HepG2 (cell line): ENCODE measurements around the gene PCNT. TPM values are rescaled to one million over a fixed set of nuclear protein-coding genes. Genes with fewer than 3 reads are reported as not detected.
"Not testable (repeated sequence)": the region's sequence is repeated elsewhere in the genome, so short reads cannot be mapped to it uniquely, and the experiment has no call there.

Experiments
- ATAC-seq: fragments of 200-7000 bp; cut with Tn5 transposase; 3 replicates; pipeline ENCODE4 v1.9.1; 2020; ENCODE audit warnings: mild to moderate bottlenecking, moderate library complexity
- BruUV-seq: library from RNA; stranded (reverse); fragments of 400-500 nt; replicated peaks from 2 replicates; lab custom pipeline; 2021; lab: Mats Ljungman, UMichigan
- CTCF ChIA-PET: fragments of 300-600 bp; formaldehyde crosslinking; extraction: SDS; loops from one replicate; lab custom pipeline; 2021; ENCODE audit warnings: low total read pairs, inconsistent platforms, low intra/inter-chr PET ratio; lab: Yijun Ruan, JAX
- POLR2A ChIA-PET: fragments of 350-600 bp; sonication (Branson Sonifier 250); formaldehyde crosslinking; loops from one replicate; lab custom pipeline; 2020; ENCODE audit warnings: antibody characterized with exemption, inconsistent platforms; lab: Yijun Ruan, JAX
- DNase-seq: peaks from one replicate; pipeline ENCODE4 v3.0.0-alpha.2; 2015; ENCODE audit warnings: low spot score
- FAIRE-seq: peaks from 3 replicates; lab custom pipeline; 2011; peaks lifted over from hg19 to GRCh38; lab: Jason Lieb, UNC
- H2AFZ ChIP-seq: one replicate; pipeline ENCODE4 v1.6.1; 2011; ENCODE audit warnings: low read length, inconsistent platforms
- H3K27ac ChIP-seq: fragments of 300-600 bp; 3 replicates; pipeline ENCODE4 v1.8.0; 2011; ENCODE audit warnings: mixed run types, mild to moderate bottlenecking, mixed read lengths, low read length, inconsistent platforms; ENCODE audit not compliant: insufficient read depth; ENCODE audit errors: extremely low read length
- H3K27me3 ChIP-seq, 2 experiments: fragments of 200-600 bp in 1 of 2; 2 replicates in 1 of 2; 3 replicates in 1 of 2; pipeline versions ENCODE4 v1.6.0 to v1.8.0; 2011; ENCODE audit warnings: low read length in 2 of 2, mild to moderate bottlenecking in 2 of 2, moderate library complexity in 2 of 2, inconsistent platforms in 1 of 2; ENCODE audit not compliant: insufficient read depth in 2 of 2, control insufficient read depth in 1 of 2
- H3K36me3 ChIP-seq, 2 experiments: fragments of 200-600 bp in 1 of 2; replicated peaks in 1 of 2; 2 replicates in 1 of 2; 3 replicates in 1 of 2; pipeline versions ENCODE4 v1.5.1 to v1.8.0; 2011; ENCODE audit warnings: low read length in 2 of 2, inconsistent platforms in 1 of 2; ENCODE audit not compliant: insufficient read depth in 2 of 2, control insufficient read depth in 1 of 2
- H3K4me1 ChIP-seq: 2 replicates; pipeline ENCODE4 v1.5.1; 2012; ENCODE audit warnings: low read length, inconsistent platforms; ENCODE audit not compliant: insufficient read depth
- H3K4me2 ChIP-seq: 2 replicates; pipeline ENCODE4 v1.6.0; 2011; ENCODE audit warnings: low read depth, low read length, inconsistent platforms
- H3K4me3 ChIP-seq, 3 experiments: fragments of 200-600 bp in 1 of 3; sonication (generic), shearing (Covaris generic) in 1 of 3; replicated peaks in 1 of 3; 2 replicates each; pipeline ENCODE4 v1.5.1; 2011 to 2016; ENCODE audit warnings: low read length in 3 of 3, inconsistent platforms in 2 of 3, low read depth in 2 of 3, mild to moderate bottlenecking in 2 of 3, control low read depth in 1 of 3, mixed read lengths in 1 of 3; ENCODE audit not compliant: insufficient read depth in 1 of 3
- H3K79me2 ChIP-seq: one replicate; pipeline ENCODE4 v1.6.1; 2011; ENCODE audit warnings: low read length, inconsistent platforms; ENCODE audit not compliant: insufficient read depth
- H3K9ac ChIP-seq: 2 replicates; pipeline ENCODE4 v1.6.0; 2011; ENCODE audit warnings: mild to moderate bottlenecking, low read depth, low read length, inconsistent platforms; ENCODE audit not compliant: insufficient read depth
- H3K9me3 ChIP-seq: 2 replicates; pipeline ENCODE4 v1.5.1; 2012; ENCODE audit warnings: mild to moderate bottlenecking, low read length
- H4K20me1 ChIP-seq: 2 replicates; pipeline ENCODE4 v1.6.0; 2011; ENCODE audit warnings: inconsistent platforms, mild to moderate bottlenecking, low read length, moderate library complexity; ENCODE audit not compliant: insufficient read depth
- HNF1A ChIP-seq, 2 experiments: sonication (generic) in 1 of 2; formaldehyde crosslinking in 1 of 2; IDR thresholded peaks; 2 replicates each; pipeline versions ENCODE4 v1.4.0 to v1.6.1; 2016 to 2020; ENCODE audit warnings: borderline replicate concordance in 1 of 2, low read depth in 1 of 2, mild to moderate bottlenecking in 1 of 2, missing genetic modification reagents in 1 of 2
- ZBTB3 ChIP-seq: sonication (generic); formaldehyde crosslinking; IDR thresholded peaks from 2 replicates; pipeline ENCODE4 v1.4.0; 2020; ENCODE audit warnings: low read depth, mild to moderate bottlenecking, moderate library complexity, missing genetic modification reagents, borderline replicate concordance
- WGBS: methylation state at CpG from one replicate; pipeline ENCODE4 v1.1.6; 2017; ENCODE audit warnings: low lambda C conversion rate; 5-methylcytosine and 5-hydroxymethylcytosine counted together
- in situ Hi-C: cut with HindIII; loops from 2 replicates; pipeline ENCODE4 v1.10.0; 2017; ENCODE audit warnings: low pct_unique_long_range_greater_than_20kb; ENCODE audit not compliant: extremely low pct_ligation_motif_present
- intact Hi-C: fragments of 100-400 bp; cut with micrococcal nuclease; formaldehyde crosslinking; loops from one replicate; pipeline ENCODE4 v1.10.0; 2022; ENCODE audit not compliant: unreplicated experiment
- polyA plus RNA-seq, 8 experiments: library from polyadenylated mRNA; depleted of rRNA in 3 of 8; stranded (reverse) in 7 of 8; unstranded in 1 of 8; fragments of >200 nt; fragmentation: Illumina TruSeq in 4 of 8; extraction: Trizol in 4 of 8; gene quantifications; 2 replicates each; pipeline versions ENCODE4 v1.2.1 to v1.2.3, GENCODE V29; 2011 to 2016; ENCODE audit warnings: low read depth in 4 of 8, missing spikeins in 1 of 8, mixed read lengths in 1 of 8; ENCODE audit not compliant: insufficient read depth in 1 of 8
- total RNA-seq, 5 experiments: library from RNA; depleted of rRNA; stranded (reverse); fragments of >200 nt; fragmentation: Illumina TruSeq; extraction: Trizol; gene quantifications; 2 replicates each; pipeline ENCODE4 v1.2.3, GENCODE V29; 2016; ENCODE audit warnings: low read depth in 1 of 5

PCNT gene
- total and polyA plus RNA-seq, 2 of the 13 experiments (the other 11 are each of a cell fraction or from before 2014, with no cell fraction given), result 5.6 to 12.4 TPM

GRCh38 chr21:46448108-46448507, 124.2 kb downstream of the PCNT start:
- H3K27ac ChIP-seq, result no peak overlapping the region
- H3K9me3 ChIP-seq, result peaks cover 5% of the 10 kb centered on the region; the same call in 1 of the 2 replicates
- H3K9ac ChIP-seq, result no peak overlapping the region
- no peak for FAIRE-seq
- H3K4me1 ChIP-seq, result peaks cover 29% of the 10 kb centered on the region
- WGBS, result 93% methylated on average over 5 of the region's 5 CpGs
- H2AFZ ChIP-seq, result no peak overlapping the region
- in situ Hi-C loops (no loop called here), intact Hi-C loops (no loop called here)
- ChIA-PET CTCF (no interaction called here), POLR2A (interaction anchor here (0.8 to 1.3 kb wide), 2 partner anchors 9 to 187 kb away, joined by 3 to 4 read pairs; partner anchors contain the start of gene PRMT2)
- H3K36me3 ChIP-seq, result peaks cover 3 to 8% of the 10 kb centered on the region in 2 experiments; a peak in 3 of 5 replicates
- peaks cover 5% of the 10 kb centered on the region for H3K79me2 ChIP-seq
- TF ChIP-seq ZBTB3 (CRISPR knock-in tag) (no peak), HNF1A (IDR thresholded peaks at IDR 0.05; ENCODE audit: low read depth) (0 out of 2 replicates have a peak, but pooled peaks have one; percentile 13), HNF1A (CRISPR knock-in tag; IDR thresholded peaks at IDR 0.05; ENCODE audit: borderline replicate concordance) (no peak)
- H3K27me3 ChIP-seq, result no peaks in the 10 kb centered on the region
- no peak overlapping the region for H3K4me3 ChIP-seq
- no peak overlapping the region; the same call in 1 of the 2 replicates for H3K4me2 ChIP-seq
- no peaks in the 10 kb centered on the region for H4K20me1 ChIP-seq
- no TSS peak for BruUV-seq
- no peak for DNase-seq
- peak; percentile 47 for ATAC-seq

- in situ Hi-C loops, ATAC-seq, H2AFZ ChIP-seq, H3K4me2 ChIP-seq, H3K36me3 ChIP-seq, H3K79me2 ChIP-seq, DNase-seq, intact Hi-C loops, BruUV-seq, CTCF ChIA-PET, H4K20me1 ChIP-seq, H3K4me3 ChIP-seq, H3K9ac ChIP-seq, H3K27ac ChIP-seq, H3K9me3 ChIP-seq, FAIRE-seq, H3K27me3 ChIP-seq, POLR2A ChIA-PET: not testable (repeated sequence)
- peaks cover 30% of the 10 kb centered on the region for H3K4me1 ChIP-seq
- 97% methylated on average over 6 of the region's 6 CpGs for WGBS
Observed at GRCh38 chr21:46448855-46449254, 124.9 kb downstream of the PCNT start.
